GM18517 (cell line): ENCODE measurements around the gene DKK3.

Source experiments
- ATAC-seq: cut with Tn5 transposase; IDR thresholded peaks from one replicate; pipeline ENCODE4 v1.9.1; 2021; ENCODE audit warnings: mild to moderate bottlenecking, moderate library complexity; ENCODE audit not compliant: unreplicated experiment

DKK3 gene

GRCh38 chr11:12031856-12032544 is 23.6 kb upstream of the DKK3 start:
- no peak for ATAC-seq

GRCh38 chr11:12029738-12030363 is 21.4 kb upstream of the DKK3 start:
- ATAC-seq, result no peak

- no peak for ATAC-seq
Observed at GRCh38 chr11:12029119-12029518, 20.7 kb upstream of the DKK3 start.

- no peak for ATAC-seq
Observed at GRCh38 chr11:12028303-12028702, 19.9 kb upstream of the DKK3 start.

- no peak for ATAC-seq
Observed at GRCh38 chr11:12026331-12027211, 18.1 kb upstream of the DKK3 start.

GRCh38 chr11:12024254-12024926 is 16.0 kb upstream of the DKK3 start:
- no peak for ATAC-seq

- no peak for ATAC-seq
Observed at GRCh38 chr11:12023015-12023414, 14.6 kb upstream of the DKK3 start.

- ATAC-seq, result no peak
Observed at GRCh38 chr11:12020546-12020945, 12.1 kb upstream of the DKK3 start.

- no peak for ATAC-seq
Observed at GRCh38 chr11:12019866-12020416, 11.5 kb upstream of the DKK3 start.

- ATAC-seq, result no peak
Observed at GRCh38 chr11:12019337-12019736, 10.9 kb upstream of the DKK3 start.

- no peak for ATAC-seq
Observed at GRCh38 chr11:12017865-12018453, 9.5 kb upstream of the DKK3 start.

- ATAC-seq, result no peak
Observed at GRCh38 chr11:12017243-12017678, 8.8 kb upstream of the DKK3 start.

GRCh38 chr11:12016246-12016645 is 7.8 kb upstream of the DKK3 start:
- ATAC-seq, result no peak

GRCh38 chr11:12015486-12015885 is 7.1 kb upstream of the DKK3 start:
- no peak for ATAC-seq

- ATAC-seq, result no peak
Observed at GRCh38 chr11:12013781-12014180, 5.4 kb upstream of the DKK3 start.

- no peak for ATAC-seq
Observed at GRCh38 chr11:12009617-12010321, 1.3 kb upstream of the DKK3 start.

- no peak for ATAC-seq
Observed at GRCh38 chr11:12008790-12009616, 577 bp upstream of the DKK3 start.

GRCh38 chr11:12007230-12007593 is 1.2 kb downstream of the DKK3 start:
- no peak for ATAC-seq
